ENCODE results near the gene CCDC68.
"Not testable (repeated sequence)": the region's sequence is repeated elsewhere in the genome, so short reads cannot be mapped to it uniquely, and the experiment has no call there.

CCDC68 gene

GRCh38 chr18:54958704-54959625 is at the start of gene CCDC68:
CCDC68 (minus strand) TSS chr18:54959461; CDS start chr18:54942791, 16,670 bp downstream.
- no peak for DNase-seq (ENCODE audit: low read depth in 1 of 2, low spot score in 1 of 2)

GRCh38 chr18:55007602-55008001 is 48.3 kb upstream of the CCDC68 start:
- no peak for DNase-seq (ENCODE audit: low read depth in 1 of 2, low spot score in 1 of 2)

- no peak for DNase-seq (ENCODE audit: low read depth in 1 of 2, low spot score in 1 of 2)
Observed at GRCh38 chr18:55003695-55004094, 44.4 kb upstream of the CCDC68 start.

- no peak for DNase-seq (ENCODE audit: low read depth in 1 of 2, low spot score in 1 of 2)
Observed at GRCh38 chr18:55002261-55002660, 43.0 kb upstream of the CCDC68 start.

- DNase-seq (ENCODE audit: low read depth in 1 of 2, low spot score in 1 of 2): no peak
Observed at GRCh38 chr18:55001394-55002024, 42.2 kb upstream of the CCDC68 start.

- DNase-seq (ENCODE audit: low read depth in 1 of 2, low spot score in 1 of 2): no peak
Observed at GRCh38 chr18:55000529-55000928, 41.3 kb upstream of the CCDC68 start.

GRCh38 chr18:54999016-54999415 is 39.8 kb upstream of the CCDC68 start:
- DNase-seq (ENCODE audit: low read depth in 1 of 2, low spot score in 1 of 2): no peak

GRCh38 chr18:54995421-54996143 is 36.3 kb upstream of the CCDC68 start:
- DNase-seq (ENCODE audit: low read depth in 1 of 2, low spot score in 1 of 2): no peak

GRCh38 chr18:54991981-54992380 is 32.7 kb upstream of the CCDC68 start:
- DNase-seq (ENCODE audit: low read depth in 1 of 2, low spot score in 1 of 2): no peak

GRCh38 chr18:54984908-54985307 is 25.6 kb upstream of the CCDC68 start:
- no peak for DNase-seq (ENCODE audit: low read depth in 1 of 2, low spot score in 1 of 2)

GRCh38 chr18:54983791-54984190 is 24.5 kb upstream of the CCDC68 start:
- no peak for DNase-seq (ENCODE audit: low read depth in 1 of 2, low spot score in 1 of 2)

GRCh38 chr18:54983041-54983686 is 23.9 kb upstream of the CCDC68 start:
- no peak for DNase-seq (ENCODE audit: low read depth in 1 of 2, low spot score in 1 of 2)

GRCh38 chr18:54981076-54981475 is 21.8 kb upstream of the CCDC68 start:
- no peak for DNase-seq (ENCODE audit: low read depth in 1 of 2, low spot score in 1 of 2)

GRCh38 chr18:54975598-54975997 is 16.3 kb upstream of the CCDC68 start:
- no peak for DNase-seq (ENCODE audit: low read depth in 1 of 2, low spot score in 1 of 2)

GRCh38 chr18:54973046-54973445 is 13.8 kb upstream of the CCDC68 start:
- DNase-seq (ENCODE audit: low read depth in 1 of 2, low spot score in 1 of 2): no peak

- DNase-seq (ENCODE audit: low read depth in 1 of 2, low spot score in 1 of 2): no peak
Observed at GRCh38 chr18:54968807-54969206, 9.5 kb upstream of the CCDC68 start.

- not testable (repeated sequence) for DNase-seq (ENCODE audit: low read depth in 1 of 2, low spot score in 1 of 2)
Observed at GRCh38 chr18:54968237-54968636, 9.0 kb upstream of the CCDC68 start.

- no peak for DNase-seq (ENCODE audit: low read depth in 1 of 2, low spot score in 1 of 2)
Observed at GRCh38 chr18:54967786-54968185, 8.5 kb upstream of the CCDC68 start.

- DNase-seq (ENCODE audit: low read depth in 1 of 2, low spot score in 1 of 2): no peak
Observed at GRCh38 chr18:54964741-54965140, 5.5 kb upstream of the CCDC68 start.

- no peak for DNase-seq (ENCODE audit: low read depth in 1 of 2, low spot score in 1 of 2)
Observed at GRCh38 chr18:54962919-54963645, 3.8 kb upstream of the CCDC68 start.

GRCh38 chr18:54961868-54962267 is 2.6 kb upstream of the CCDC68 start:
- DNase-seq (ENCODE audit: low read depth in 1 of 2, low spot score in 1 of 2): no peak
